ENCODE measurements around the gene C12orf75. TPM values are rescaled to one million over a fixed set of nuclear protein-coding genes. Genes with fewer than 3 reads are reported as not detected.

The C12orf75 gene
- total RNA-seq, 1 experiment from 2014 or later = 1.3 TPM

DNA sequence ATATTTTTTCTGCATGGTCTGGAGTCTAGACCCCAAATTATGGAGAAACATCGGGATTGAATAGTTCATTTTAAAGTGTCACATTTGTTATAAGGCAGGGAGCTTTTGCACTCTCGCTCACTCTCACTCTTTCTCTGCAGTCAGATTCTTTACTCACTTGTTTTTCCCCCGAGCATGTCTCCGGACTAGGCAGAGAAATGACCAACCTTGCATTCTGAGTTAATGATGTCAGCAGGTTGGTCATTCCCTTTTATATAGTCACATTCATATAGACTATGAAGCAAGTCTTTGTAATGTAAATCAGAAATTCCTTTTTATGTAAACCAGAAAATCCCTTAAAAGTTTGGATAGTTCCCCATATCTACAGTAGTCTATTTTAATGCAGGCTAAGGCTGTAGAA lies 4.1 kb downstream of the C12orf75 start:
- Histone ChIP-seq H3F3A (ENCODE audit: insufficient read depth, low read depth) (no peaks in the 10 kb centered on the region), H3K9me2 (ENCODE audit: insufficient read depth) (no peaks in the 10 kb centered on the region), H3K36me3 (ENCODE audit: low read depth) (no peaks in the 10 kb centered on the region), H3K4me2 (no peak overlapping the region), H3K79me2 (ENCODE audit: low read depth) (no peaks in the 10 kb centered on the region), H4K20me1 (ENCODE audit: insufficient read depth) (no peaks in the 10 kb centered on the region), H2AFZ (no peak overlapping the region), H3K27me3 (ENCODE audit: insufficient read depth, low read depth) (no peaks in the 10 kb centered on the region; the same call in 1 of the 2 replicates), H3K27ac (no peak overlapping the region), H3K4me1 (replicated peaks; ENCODE audit: insufficient read depth) (no peaks in the 10 kb centered on the region), H3K4me3 (no peak overlapping the region), H3K9me3 (ENCODE audit: insufficient read depth, low read depth) (no peaks in the 10 kb centered on the region)
- intact Hi-C loops (cut with micrococcal nuclease; ENCODE audit: unreplicated experiment) = no loop called here
- ChIA-PET CTCF (no interaction called here), POLR2A (ENCODE audit: unreplicated experiment) (no interaction called here)
- DNase-seq = no peak
- TF ChIP-seq EZH2 (IDR thresholded peaks at IDR 0.05; ENCODE audit: low read depth) = no peak
- TF ChIP-seq, protein P1, sequence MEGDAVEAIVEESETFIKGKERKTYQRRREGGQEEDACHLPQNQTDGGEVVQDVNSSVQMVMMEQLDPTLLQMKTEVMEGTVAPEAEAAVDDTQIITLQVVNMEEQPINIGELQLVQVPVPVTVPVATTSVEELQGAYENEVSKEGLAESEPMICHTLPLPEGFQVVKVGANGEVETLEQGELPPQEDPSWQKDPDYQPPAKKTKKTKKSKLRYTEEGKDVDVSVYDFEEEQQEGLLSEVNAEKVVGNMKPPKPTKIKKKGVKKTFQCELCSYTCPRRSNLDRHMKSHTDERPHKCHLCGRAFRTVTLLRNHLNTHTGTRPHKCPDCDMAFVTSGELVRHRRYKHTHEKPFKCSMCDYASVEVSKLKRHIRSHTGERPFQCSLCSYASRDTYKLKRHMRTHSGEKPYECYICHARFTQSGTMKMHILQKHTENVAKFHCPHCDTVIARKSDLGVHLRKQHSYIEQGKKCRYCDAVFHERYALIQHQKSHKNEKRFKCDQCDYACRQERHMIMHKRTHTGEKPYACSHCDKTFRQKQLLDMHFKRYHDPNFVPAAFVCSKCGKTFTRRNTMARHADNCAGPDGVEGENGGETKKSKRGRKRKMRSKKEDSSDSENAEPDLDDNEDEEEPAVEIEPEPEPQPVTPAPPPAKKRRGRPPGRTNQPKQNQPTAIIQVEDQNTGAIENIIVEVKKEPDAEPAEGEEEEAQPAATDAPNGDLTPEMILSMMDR (conservative IDR thresholded peaks at IDR 0.05) = no peak
- no TSS peak for BruUV-seq (replicated peaks)

DNA sequence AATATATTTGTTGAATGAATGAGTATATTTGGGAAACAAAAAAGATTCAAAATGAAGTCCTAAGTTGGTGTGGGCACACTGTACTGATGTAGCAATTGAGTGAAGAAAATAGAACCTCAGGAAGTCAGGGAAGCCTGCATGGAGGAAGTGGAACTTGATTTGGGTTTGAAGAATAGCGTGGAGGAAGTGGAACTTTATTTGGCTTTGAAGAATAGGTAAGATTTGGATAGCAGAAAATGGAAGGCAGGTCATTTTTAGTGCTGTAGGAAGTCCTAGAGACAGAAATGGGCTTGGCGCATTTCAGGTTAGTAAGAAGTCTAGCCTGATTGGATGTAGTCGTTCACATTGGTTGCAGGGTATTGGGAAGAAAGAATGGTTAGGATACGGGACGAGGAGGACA lies 5.4 kb downstream of the C12orf75 start:
- Histone ChIP-seq H2AFZ (no peak overlapping the region), H3K36me3 (ENCODE audit: low read depth) (no peaks in the 10 kb centered on the region), H3K4me2 (no peak overlapping the region), H4K20me1 (ENCODE audit: insufficient read depth) (no peaks in the 10 kb centered on the region), H3F3A (ENCODE audit: insufficient read depth, low read depth) (no peaks in the 10 kb centered on the region), H3K4me1 (replicated peaks; ENCODE audit: insufficient read depth) (no peaks in the 10 kb centered on the region), H3K9me3 (ENCODE audit: insufficient read depth, low read depth) (no peaks in the 10 kb centered on the region), H3K4me3 (no peak overlapping the region), H3K9me2 (ENCODE audit: insufficient read depth) (no peaks in the 10 kb centered on the region), H3K27me3 (ENCODE audit: insufficient read depth, low read depth) (no peaks in the 10 kb centered on the region; the same call in 1 of the 2 replicates), H3K79me2 (ENCODE audit: low read depth) (no peaks in the 10 kb centered on the region), H3K27ac (no peak overlapping the region)
- ChIA-PET POLR2A (ENCODE audit: unreplicated experiment) (no interaction called here), CTCF (no interaction called here)
- no peak for DNase-seq
- BruUV-seq (replicated peaks) = no TSS peak
- intact Hi-C loops (cut with micrococcal nuclease; ENCODE audit: unreplicated experiment) = no loop called here
- no peak for TF ChIP-seq EZH2 (IDR thresholded peaks at IDR 0.05; ENCODE audit: low read depth)
- TF ChIP-seq, protein P1 (conservative IDR thresholded peaks at IDR 0.05) = no peak

DNA sequence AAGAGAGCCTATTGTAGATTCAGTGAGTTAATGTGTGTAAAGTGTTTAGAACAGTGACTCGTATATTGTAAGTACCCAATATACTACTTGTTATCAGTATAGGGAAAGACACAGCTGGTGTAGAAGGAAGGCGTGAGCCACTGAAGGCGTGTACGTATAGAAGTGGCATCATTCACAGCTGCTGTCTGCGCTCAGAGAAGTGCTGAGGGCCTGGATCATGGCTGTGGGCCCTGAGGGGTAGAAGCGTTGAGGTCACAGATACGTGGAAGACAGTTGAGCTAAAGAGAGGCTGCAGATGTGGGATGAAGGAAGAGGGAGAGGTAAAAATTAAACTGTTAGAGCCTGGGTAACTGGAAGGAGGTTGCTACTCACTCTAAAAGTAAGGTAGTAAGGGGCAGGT lies 5.9 kb downstream of the C12orf75 start:
- H3K79me2 ChIP-seq (ENCODE audit: low read depth) = no peaks in the 10 kb centered on the region
- H3K9me2 ChIP-seq (ENCODE audit: insufficient read depth) = no peaks in the 10 kb centered on the region
- CTCF ChIA-PET = no interaction called here
- POLR2A ChIA-PET (ENCODE audit: unreplicated experiment) = no interaction called here
- no peak overlapping the region for H3K4me2 ChIP-seq
- no peaks in the 10 kb centered on the region for H3F3A ChIP-seq (ENCODE audit: insufficient read depth, low read depth)
- H3K36me3 ChIP-seq (ENCODE audit: low read depth) = no peaks in the 10 kb centered on the region
- H2AFZ ChIP-seq = no peak overlapping the region
- H3K27me3 ChIP-seq (ENCODE audit: insufficient read depth, low read depth) = no peaks in the 10 kb centered on the region; the same call in 1 of the 2 replicates
- H3K4me1 ChIP-seq (replicated peaks; ENCODE audit: insufficient read depth) = no peaks in the 10 kb centered on the region
- no TSS peak for BruUV-seq (replicated peaks)
- H4K20me1 ChIP-seq (ENCODE audit: insufficient read depth) = no peaks in the 10 kb centered on the region
- no peak overlapping the region for H3K4me3 ChIP-seq
- no peaks in the 10 kb centered on the region for H3K9me3 ChIP-seq (ENCODE audit: insufficient read depth, low read depth)
- no peak overlapping the region for H3K27ac ChIP-seq
- TF ChIP-seq, protein P1 (conservative IDR thresholded peaks at IDR 0.05) = no peak
- no peak for TF ChIP-seq EZH2 (IDR thresholded peaks at IDR 0.05; ENCODE audit: low read depth)
- DNase-seq = no peak
- intact Hi-C loops (cut with micrococcal nuclease; ENCODE audit: unreplicated experiment) = no loop called here
